Endodermal cell (in vitro differentiated cells): ENCODE data around the gene SAXO2. TPM values are rescaled to one million over a fixed set of nuclear protein-coding genes. Genes with fewer than 3 reads are reported as not detected.
"Not testable (repeated sequence)": the region's sequence is repeated elsewhere in the genome, so short reads cannot be mapped to it uniquely, and the experiment has no call there.

ENCODE experiments used
- DNase-seq: peaks from one replicate; pipeline ENCODE4 v3.0.0-alpha.2; 2017
- H3K27ac ChIP-seq: 2 replicates; pipeline ENCODE4 v1.5.1; 2013; ENCODE audit warnings: mild to moderate bottlenecking, low read depth, low read length, moderate library complexity
- H3K27me3 ChIP-seq: 2 replicates; pipeline ENCODE4 v1.6.1; 2013; ENCODE audit warnings: mild to moderate bottlenecking, low read length, moderate library complexity; ENCODE audit not compliant: insufficient read depth, control insufficient read depth, poor library complexity, severe bottlenecking
- H3K36me3 ChIP-seq: 2 replicates; pipeline ENCODE4 v1.7.0; 2013; ENCODE audit warnings: mild to moderate bottlenecking, low read length, moderate library complexity; ENCODE audit not compliant: control insufficient read depth, insufficient read depth
- H3K4me1 ChIP-seq: one replicate; pipeline ENCODE4 v1.7.0; 2013; ENCODE audit warnings: low read length; ENCODE audit not compliant: control insufficient read depth, insufficient read depth
- H3K4me3 ChIP-seq: 2 replicates; pipeline ENCODE4 v1.5.1; 2013; ENCODE audit warnings: mild to moderate bottlenecking, low read length, moderate library complexity
- H3K9ac ChIP-seq: 2 replicates; pipeline ENCODE4 v1.6.1; 2013; ENCODE audit warnings: mild to moderate bottlenecking, low read length, moderate library complexity; ENCODE audit not compliant: poor library complexity, severe bottlenecking; ENCODE audit errors: extremely low read depth
- H3K9me3 ChIP-seq: 2 replicates; pipeline ENCODE4 v1.6.1; 2013; ENCODE audit warnings: mild to moderate bottlenecking, low read length, moderate library complexity; ENCODE audit not compliant: control insufficient read depth
- H3K27ac Mint-ChIP-seq: 2 replicates; pipeline ENCODE4 v1.8.0; 2020; ENCODE audit warnings: mixed read lengths
- H3K27me3 Mint-ChIP-seq: 2 replicates; pipeline ENCODE4 v1.8.0; 2021; ENCODE audit warnings: mild to moderate bottlenecking, mixed read lengths; ENCODE audit not compliant: insufficient read depth
- H3K36me3 Mint-ChIP-seq: 2 replicates; pipeline ENCODE4 v1.8.0; 2020; ENCODE audit warnings: low read depth, mixed read lengths
- H3K4me1 Mint-ChIP-seq: 2 replicates; pipeline ENCODE4 v1.8.0; 2020; ENCODE audit warnings: mixed read lengths
- H3K4me3 Mint-ChIP-seq: 2 replicates; pipeline ENCODE4 v1.8.0; 2020; ENCODE audit warnings: mild to moderate bottlenecking, moderate library complexity, mixed read lengths
- H3K9me3 Mint-ChIP-seq: 2 replicates; pipeline ENCODE4 v1.8.0; 2020; ENCODE audit warnings: mild to moderate bottlenecking, mixed read lengths
- CTCF ChIP-seq: fragments of 200-600 bp; sonication (generic); conservative IDR thresholded peaks from 2 replicates; pipeline ENCODE4 v1.5.0; 2021; ENCODE audit warnings: antibody characterized with exemption, mild to moderate bottlenecking
- WGBS, 2 experiments: methylation state at CpG; one replicate each; pipeline versions ENCODE4 v1.1.5 to v1.1.7; 2013; ENCODE audit warnings: missing lambda C conversion rate in 2 of 2, mixed read lengths in 1 of 2; ENCODE audit not compliant: insufficient coverage in 1 of 2, insufficient read length in 1 of 2; 5-methylcytosine and 5-hydroxymethylcytosine counted together
- total RNA-seq, 2 donors: library from RNA; stranded (reverse); fragmentation: NEBNext Ultra II Directional in 1 of 2; extraction: Animal tissue kit (Norgen Biotek cat#: 25700) in 1 of 2; gene quantifications; 2 replicates in 1 of 2; 3 replicates in 1 of 2; pipeline ENCODE4 v1.2.1, GENCODE V29; 2021

The SAXO2 gene
- total RNA-seq, 2 donors from 2014 or later, result 17.6 to 23.9 TPM

- Mint-ChIP-seq H3K9me3 (no peaks in the 10 kb centered on the region), H3K36me3 (no peaks in the 10 kb centered on the region), H3K4me1 (no peaks in the 10 kb centered on the region), H3K27me3 (no peaks in the 10 kb centered on the region), H3K4me3 (no peak overlapping the region), H3K27ac (no peak overlapping the region)
- WGBS, 2 experiments, result 89 to 93% methylated on average over 6 to 12 of the region's 12 CpGs
- no peaks in the 10 kb centered on the region for H3K36me3 ChIP-seq
- TF ChIP-seq CTCF, result no peak
- H3K27ac ChIP-seq, result no peak overlapping the region
- no peak overlapping the region for H3K4me3 ChIP-seq
- no peak for DNase-seq
- H3K27me3 ChIP-seq, result no peaks in the 10 kb centered on the region
- H3K4me1 ChIP-seq, result no peaks in the 10 kb centered on the region
- H3K9ac ChIP-seq, result no peak overlapping the region
- no peaks in the 10 kb centered on the region for H3K9me3 ChIP-seq
Observed at GRCh38 chr15:82317091-82317489, 54.5 kb downstream of the SAXO2 start.

GRCh38 chr15:82317516-82317915 lies 54.9 kb downstream of the SAXO2 start:
- H3K27ac Mint-ChIP-seq, H3K9me3 Mint-ChIP-seq, H3K36me3 Mint-ChIP-seq, H3K9me3 ChIP-seq, H3K4me1 Mint-ChIP-seq, H3K4me3 Mint-ChIP-seq, H3K4me1 ChIP-seq, H3K9ac ChIP-seq, H3K27me3 Mint-ChIP-seq, H3K27me3 ChIP-seq, DNase-seq, H3K4me3 ChIP-seq, H3K36me3 ChIP-seq, H3K27ac ChIP-seq: not testable (repeated sequence)
- 95 to 97% methylated on average over 6 to 7 of the region's 7 CpGs for WGBS, 2 experiments

- H3K9me3 Mint-ChIP-seq, H3K27ac ChIP-seq, H3K4me3 Mint-ChIP-seq, H3K4me1 ChIP-seq, H3K27me3 Mint-ChIP-seq, H3K4me1 Mint-ChIP-seq, H3K4me3 ChIP-seq, H3K9me3 ChIP-seq, H3K36me3 Mint-ChIP-seq, H3K27ac Mint-ChIP-seq, H3K36me3 ChIP-seq, H3K27me3 ChIP-seq, DNase-seq, H3K9ac ChIP-seq: not testable (repeated sequence)
- 90% methylated on average over 7 of the region's 8 CpGs; no CpG with 5 or more reads in 1 of the 2 experiments for WGBS, 2 experiments
Observed at GRCh38 chr15:82318281-82318680, 55.7 kb downstream of the SAXO2 start.

- WGBS, 2 experiments, result 96% methylated on average over 9 of the region's 19 CpGs; no CpG with 5 or more reads in 1 of the 2 experiments
- H3K36me3 Mint-ChIP-seq, H3K27me3 ChIP-seq, H3K36me3 ChIP-seq, H3K27me3 Mint-ChIP-seq, H3K4me3 Mint-ChIP-seq, H3K9me3 Mint-ChIP-seq, H3K27ac ChIP-seq, H3K27ac Mint-ChIP-seq, H3K4me1 Mint-ChIP-seq, H3K4me3 ChIP-seq, H3K9me3 ChIP-seq, H3K9ac ChIP-seq, H3K4me1 ChIP-seq, DNase-seq: not testable (repeated sequence)
Observed at GRCh38 chr15:82319522-82320278, 57.1 kb downstream of the SAXO2 start.

GRCh38 chr15:82320861-82321260 lies 58.2 kb downstream of the SAXO2 start:
- not testable (repeated sequence) for H3K4me3 ChIP-seq, H3K27ac ChIP-seq, H3K4me3 Mint-ChIP-seq, H3K4me1 Mint-ChIP-seq, H3K27me3 Mint-ChIP-seq, H3K27me3 ChIP-seq, H3K9ac ChIP-seq, H3K4me1 ChIP-seq, H3K36me3 ChIP-seq, DNase-seq, H3K36me3 Mint-ChIP-seq, H3K27ac Mint-ChIP-seq, H3K9me3 Mint-ChIP-seq, H3K9me3 ChIP-seq
- 71% methylated on average over 2 of the region's 6 CpGs; no CpG with 5 or more reads in 1 of the 2 experiments for WGBS, 2 experiments

GRCh38 chr15:82322488-82322887 lies 59.9 kb downstream of the SAXO2 start:
- not testable (repeated sequence) for H3K9me3 ChIP-seq, H3K4me1 ChIP-seq, H3K36me3 ChIP-seq, H3K4me3 ChIP-seq, H3K9me3 Mint-ChIP-seq, DNase-seq, H3K4me3 Mint-ChIP-seq, H3K36me3 Mint-ChIP-seq, H3K27ac Mint-ChIP-seq, H3K27ac ChIP-seq, H3K9ac ChIP-seq, H3K27me3 Mint-ChIP-seq, H3K27me3 ChIP-seq, H3K4me1 Mint-ChIP-seq
- WGBS, 2 experiments, result no CpG with 5 or more reads among the region's 10 CpGs
